NK-92 (cell line): Measurements from ENCODE around the gene FGF22.
"Not testable (repeated sequence)": the region's sequence is repeated elsewhere in the genome, so short reads cannot be mapped to it uniquely, and the experiment has no call there.

Source experiments
- DNase-seq: peaks from one replicate; lab custom pipeline; 2025; ENCODE audit not compliant: unreplicated experiment; lab: John Stamatoyannopoulos, UW

Gene FGF22

DNA sequence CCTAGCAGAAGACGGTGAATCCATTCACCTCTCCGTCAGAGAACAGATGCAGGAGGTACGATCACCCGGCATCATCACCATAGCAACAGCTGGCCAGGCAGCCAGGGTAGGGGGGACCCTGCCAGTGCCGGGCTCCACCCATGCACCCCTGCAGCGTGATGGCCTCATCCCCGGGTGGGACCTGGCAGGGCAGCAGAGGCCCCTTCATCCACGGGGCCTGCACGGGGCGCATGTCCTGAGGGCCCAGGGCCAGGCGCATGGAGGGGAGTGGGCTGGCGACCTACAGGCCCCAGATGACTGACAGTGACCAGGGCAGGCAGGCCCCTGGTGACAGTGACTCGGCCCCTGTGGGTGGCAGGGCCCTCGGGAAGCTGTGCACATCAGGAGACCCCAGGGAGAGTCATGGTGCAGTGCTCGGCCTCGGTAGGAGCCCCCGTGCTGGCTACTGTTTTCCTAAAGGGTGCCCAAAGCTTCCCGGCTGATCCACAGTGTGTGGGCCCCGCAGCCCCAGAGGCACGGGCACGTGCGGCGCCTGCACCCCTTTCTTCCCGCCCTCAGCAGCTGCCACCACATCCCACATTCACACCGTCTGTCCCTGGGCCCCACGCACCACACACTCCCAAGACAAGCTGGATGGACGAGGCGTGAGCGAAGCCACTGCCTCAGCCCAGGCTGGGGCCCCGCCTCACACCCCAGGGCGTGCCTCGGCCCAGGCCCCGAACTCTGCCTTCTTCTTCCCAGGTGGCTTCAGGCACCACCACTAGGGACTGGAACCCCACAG, 18.6 kb downstream of the FGF22 start:
- DNase-seq, result no peak

DNA sequence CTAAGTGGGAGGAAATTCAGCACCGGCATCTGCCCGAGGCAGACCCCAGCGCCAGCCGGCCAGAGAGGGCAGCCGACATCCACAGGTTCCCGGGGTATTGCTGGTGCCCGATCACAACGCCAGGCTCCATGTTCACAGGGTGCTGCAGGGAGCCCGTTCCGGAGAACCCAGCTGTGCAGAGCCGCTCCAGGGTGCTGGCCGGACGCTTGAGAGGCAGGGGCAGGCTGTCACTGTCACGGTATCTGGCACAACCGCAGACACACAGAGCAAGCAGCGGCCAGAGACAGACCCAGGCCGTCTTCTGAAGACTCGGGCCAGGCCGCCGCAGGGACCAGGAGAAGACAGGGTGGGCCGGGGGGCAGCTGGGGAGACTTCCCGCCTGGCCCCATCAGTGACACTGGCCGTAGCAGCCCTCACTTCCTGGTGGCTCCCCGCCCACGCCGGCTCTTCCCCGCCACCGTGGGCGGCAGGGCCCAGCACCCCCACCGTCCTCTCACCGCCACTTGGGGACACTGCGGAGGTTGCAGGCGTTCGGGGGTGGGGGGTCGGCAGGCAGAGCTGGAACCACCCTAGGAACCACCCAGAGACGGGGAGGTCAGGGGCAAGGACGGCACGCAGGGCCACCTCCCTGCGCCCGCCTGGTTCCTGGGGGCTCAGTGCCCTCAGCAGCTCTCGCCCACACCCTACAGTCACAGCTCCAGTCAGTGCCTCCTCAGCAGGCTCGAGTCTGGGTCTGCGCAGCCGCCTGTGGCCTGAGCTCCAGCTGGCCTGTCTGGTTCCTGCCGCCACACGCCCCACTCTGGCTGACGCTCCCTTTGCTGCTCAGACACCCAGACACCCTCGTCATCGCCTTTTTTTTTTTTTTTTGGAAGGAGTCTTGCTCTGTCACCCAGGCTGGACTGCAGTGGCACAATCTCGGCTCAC, 19.5 kb downstream of the FGF22 start:
- no peak for DNase-seq

DNA sequence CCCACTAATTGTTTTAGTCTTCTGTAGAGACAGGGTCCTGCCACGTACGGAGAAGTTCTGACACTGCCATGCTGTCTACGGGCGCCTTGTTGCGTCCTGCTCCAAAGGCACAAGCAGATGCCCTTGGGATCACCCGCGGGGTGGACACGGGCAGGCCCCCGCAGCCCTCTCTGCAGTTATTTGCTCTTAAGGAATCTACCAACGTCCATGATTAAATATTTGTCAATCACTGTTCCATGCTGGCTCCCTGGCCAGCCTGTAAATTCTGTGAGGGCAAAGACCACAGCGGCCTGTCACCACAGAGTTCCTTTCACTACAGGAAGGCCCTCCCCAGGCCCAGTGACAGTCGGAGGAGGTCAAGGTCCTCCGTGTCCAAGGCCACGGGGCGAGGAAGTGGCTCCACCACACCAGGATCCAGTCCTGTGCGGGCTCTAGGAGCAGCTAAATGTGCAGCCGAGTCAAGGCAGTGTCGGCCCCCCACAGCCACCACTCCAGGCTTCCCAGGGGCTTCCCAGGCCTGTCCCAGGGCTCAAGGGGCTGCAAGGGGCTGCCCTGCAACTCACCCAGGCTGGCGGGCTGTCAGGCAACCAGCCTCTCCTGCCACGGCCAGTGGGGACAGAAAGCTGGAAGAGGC, 21.2 kb downstream of the FGF22 start:
- DNase-seq, result no peak

DNA sequence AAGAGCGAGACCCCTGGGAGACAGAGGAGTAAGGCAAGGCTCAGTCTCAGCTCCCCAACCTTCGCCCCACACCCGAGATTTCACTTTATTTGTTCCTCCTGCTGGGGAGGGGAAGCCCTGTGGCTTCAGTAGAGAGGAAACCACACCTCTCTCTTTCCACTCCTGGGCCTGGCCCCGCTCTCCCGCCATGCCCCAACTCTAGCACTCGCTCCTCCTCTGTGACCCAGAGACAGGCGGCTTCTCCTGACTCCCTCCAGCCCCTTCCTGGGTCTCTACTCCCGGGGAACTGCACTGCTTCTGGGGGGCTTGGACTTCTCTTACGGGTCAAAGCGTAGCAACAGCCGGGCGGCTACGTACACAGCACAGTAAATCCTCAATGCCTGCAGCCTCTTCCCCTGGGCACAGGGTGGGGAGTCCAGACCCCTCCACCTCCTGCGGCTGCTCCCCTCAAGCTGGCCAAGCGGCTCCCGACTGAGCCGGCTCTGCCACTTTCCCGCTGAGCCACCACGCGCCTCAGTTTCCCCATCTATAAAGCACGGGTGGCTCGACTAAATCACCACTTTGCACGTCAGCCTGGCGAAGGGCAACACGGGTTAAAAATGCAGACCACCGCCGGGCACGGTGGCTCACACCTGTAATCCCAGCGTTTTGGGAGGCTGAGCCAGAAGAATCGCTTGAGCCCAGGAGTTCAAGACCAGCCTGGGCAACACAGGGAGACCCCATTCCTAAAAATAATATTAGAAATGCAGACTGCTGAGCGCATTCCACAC, 21.9 kb downstream of the FGF22 start:
- no peak for DNase-seq

DNA sequence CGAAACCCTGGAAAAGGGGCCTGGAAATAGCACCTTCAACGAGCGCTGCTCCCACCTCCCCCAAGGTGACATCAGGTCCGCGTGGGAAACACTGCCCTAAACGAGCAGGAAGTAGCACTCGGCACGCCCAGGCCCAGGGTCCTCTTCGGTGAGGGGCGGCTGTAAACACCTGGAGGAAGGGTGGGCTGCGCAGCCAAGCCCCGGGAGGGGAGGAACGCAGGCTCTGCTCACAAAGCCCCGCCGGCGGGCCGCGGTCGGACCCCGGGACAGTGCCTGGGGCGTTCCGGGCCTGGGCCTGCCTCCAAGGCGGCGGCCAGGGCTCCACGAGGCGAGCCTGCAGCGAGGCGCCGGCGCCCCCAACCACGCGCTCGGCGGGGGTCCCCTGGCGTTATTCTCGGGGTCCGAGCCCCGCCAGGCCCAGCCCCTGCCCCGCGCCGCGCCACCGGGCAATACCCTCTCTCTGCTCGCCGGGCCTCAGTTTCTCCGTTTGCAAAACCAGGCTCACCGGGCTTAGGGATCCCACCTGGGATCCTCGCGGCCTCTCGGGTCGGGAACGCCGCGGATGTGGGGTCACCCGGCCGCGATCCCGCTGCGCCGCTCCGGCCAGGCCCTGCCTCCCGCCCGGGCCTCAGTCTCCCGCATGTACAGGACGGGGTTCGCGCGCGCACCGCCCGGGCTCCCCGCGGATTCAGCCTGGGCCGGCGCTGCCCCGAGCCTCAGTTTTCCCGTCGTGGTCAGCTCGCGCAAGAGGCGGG, 22.7 kb downstream of the FGF22 start:
- no peak for DNase-seq

DNA sequence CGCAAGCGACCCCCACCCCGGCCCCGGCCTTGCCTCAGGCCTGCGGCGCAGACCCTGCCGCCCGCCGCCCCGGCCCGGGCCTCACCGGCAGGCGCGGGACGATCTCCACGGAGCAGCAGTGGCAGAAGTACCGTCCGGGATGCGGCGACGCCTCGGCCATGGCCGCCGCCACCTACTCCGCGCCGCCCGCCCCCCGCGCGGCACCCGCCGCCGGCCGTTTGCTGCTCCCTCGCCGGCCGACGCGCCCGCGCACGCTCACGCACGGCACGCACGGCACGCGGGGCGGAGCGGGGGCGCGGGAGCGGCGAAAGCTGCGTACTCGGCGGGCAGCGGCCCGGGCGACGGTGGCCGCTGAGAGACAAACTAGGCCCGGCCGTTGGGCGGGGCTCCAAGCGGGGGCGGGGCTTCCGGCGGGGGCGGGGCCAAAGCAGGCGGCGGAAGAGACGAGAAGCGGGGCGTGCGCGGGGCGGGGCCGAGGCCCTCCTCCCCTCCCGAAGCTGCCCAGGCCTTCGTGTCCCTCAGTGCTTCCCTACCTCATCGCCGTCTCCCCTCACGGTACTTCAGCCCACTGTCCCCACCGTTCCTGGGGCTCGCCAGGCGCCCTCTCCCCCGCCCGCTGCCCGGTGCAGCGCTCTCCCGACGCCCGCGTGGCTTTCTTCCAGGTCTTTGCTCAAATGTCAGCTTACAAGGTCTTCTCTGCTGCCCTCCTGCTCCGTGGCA, 23.4 kb downstream of the FGF22 start, which contains the start of gene RNF126:
Gene RNF126 (minus strand): TSS at position 253 of the 720 bp plus-strand sequence. CDS start 93 bp downstream, at position 160.
- peak; percentile 54 for DNase-seq

DNA sequence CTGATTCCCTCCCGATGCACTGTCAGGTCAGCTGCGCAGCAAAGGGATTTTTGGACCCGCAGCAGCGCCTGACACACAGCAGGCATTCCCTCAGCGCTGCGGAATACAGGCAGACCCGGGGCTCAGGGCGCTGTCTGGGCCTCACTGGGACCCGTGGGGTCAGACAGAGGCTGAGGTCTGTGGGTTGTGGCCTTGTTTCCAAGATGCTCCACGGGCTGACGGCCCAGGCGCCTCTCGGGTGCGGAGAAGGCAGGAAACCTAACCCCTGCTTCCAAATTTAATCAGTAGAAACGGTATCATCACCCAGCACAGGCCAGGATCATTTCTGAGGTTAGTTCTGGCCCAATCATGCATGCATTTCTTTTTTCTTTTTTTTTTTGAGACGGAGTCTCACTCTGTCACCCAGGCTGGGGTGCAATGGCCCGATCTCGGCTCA, 24.0 kb downstream of the FGF22 start:
- no peak for DNase-seq

DNA sequence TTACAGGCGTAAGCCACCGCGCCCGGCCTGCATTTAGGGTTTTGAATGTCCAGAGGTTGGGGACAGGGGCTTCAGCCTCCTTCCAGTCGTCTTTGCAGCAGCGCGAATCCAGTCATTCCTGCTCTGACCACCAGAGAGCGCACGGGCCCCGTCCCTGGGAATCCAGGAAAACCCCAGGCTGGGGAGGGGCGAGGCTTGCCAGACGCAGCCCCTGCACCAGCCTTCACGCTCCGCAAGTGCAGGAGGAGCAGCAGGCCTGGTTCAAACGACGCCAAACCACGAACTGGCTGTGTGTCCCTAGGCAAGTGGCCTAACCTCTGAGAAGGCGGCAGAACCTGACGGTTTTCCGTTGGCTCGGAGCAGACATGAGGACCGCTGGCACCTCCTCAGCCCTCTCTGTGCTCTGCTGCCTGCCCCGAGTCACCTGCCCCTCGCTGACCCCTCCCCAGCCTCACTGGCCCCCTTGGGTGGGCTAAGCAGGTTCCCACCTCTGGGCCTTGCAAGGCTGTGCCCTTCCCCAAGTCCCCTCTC, 25.3 kb downstream of the FGF22 start:
- DNase-seq, result no peak

DNA sequence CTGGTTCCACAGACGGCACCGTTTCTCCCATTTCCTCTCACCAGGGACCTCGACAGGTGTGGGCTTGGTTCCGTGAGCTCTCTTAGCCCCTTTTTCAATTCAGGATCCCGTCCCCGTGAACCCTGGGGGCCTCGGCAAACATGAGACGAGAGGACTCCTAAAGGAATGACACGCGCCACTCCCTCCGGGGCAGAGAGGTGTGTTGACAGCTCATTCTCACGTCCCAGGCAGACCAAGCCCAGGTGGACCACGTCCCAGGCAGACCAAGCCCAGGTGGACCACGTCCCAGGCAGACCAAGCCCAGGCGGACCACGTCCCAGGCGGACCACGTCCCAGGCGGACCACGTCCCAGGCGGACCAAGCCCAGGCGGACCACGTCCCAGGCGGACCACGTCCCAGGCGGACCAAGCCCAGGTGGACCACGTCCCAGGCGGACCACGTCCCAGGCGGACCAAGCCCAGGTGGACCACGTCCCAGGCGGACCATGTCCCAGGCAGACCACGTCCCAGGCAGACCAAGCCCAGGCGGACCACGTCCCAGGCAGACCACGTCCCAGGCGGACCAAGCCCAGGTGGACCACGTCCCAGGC, 27.4 kb downstream of the FGF22 start:
- not testable (repeated sequence) for DNase-seq

DNA sequence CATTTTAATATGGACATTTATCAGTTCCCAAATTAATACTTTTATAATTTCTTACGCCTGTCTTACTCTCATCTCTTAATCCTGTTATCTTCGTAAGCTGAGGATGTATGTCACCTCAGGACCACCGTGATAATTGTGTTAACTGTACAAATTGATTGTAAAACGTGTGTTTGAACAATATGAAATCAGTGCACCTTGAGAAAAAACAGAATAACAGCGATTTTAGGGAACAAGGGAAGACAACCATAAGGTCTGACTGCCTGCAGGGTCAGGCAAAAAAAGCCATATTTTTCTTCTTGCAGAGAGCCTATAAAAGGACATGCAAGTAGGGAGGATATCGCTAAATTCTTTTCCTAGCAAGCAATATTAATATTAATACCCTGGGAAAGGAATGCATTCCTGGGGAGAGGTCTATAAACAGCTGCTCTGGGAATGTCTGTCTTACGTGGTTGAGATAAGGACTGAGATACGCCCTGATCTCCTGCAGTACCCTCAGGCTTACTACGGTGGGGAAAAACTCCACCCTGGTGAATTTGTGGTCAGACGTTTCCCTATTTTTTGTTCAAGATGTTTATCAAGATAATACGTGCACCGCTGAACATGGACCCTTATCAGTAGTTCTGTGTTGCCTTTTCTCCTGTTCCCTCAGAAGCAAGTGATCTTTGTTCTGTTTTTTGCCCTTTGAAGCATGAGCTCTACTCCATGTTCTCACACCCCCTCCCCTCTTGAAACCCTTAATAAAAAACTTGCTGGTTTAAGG, 29.2 kb downstream of the FGF22 start:
- DNase-seq, result not testable (repeated sequence)

DNA sequence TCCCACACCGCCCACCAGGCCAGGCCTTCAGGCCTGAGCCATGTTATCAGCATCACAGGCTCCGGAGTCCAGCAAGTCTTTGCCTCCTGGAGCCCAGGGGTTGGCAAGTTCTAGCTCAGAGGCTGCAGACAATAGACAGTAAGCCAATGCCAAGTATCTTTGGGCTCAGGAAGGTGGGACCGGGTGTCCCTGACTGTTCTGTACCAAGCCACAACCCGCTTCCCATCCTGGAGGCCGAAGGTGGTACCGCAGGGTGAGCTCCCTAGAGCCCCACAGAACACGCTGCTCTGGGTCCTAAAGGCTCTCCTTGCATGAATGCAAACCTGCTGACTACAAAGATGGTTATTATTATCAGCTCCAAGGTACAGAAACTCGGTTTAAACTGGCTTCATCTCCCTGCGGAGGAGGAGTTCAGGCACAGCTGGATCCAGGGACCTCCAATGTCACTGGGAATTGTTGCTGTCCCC, 31.0 kb downstream of the FGF22 start:
- no peak for DNase-seq

DNA sequence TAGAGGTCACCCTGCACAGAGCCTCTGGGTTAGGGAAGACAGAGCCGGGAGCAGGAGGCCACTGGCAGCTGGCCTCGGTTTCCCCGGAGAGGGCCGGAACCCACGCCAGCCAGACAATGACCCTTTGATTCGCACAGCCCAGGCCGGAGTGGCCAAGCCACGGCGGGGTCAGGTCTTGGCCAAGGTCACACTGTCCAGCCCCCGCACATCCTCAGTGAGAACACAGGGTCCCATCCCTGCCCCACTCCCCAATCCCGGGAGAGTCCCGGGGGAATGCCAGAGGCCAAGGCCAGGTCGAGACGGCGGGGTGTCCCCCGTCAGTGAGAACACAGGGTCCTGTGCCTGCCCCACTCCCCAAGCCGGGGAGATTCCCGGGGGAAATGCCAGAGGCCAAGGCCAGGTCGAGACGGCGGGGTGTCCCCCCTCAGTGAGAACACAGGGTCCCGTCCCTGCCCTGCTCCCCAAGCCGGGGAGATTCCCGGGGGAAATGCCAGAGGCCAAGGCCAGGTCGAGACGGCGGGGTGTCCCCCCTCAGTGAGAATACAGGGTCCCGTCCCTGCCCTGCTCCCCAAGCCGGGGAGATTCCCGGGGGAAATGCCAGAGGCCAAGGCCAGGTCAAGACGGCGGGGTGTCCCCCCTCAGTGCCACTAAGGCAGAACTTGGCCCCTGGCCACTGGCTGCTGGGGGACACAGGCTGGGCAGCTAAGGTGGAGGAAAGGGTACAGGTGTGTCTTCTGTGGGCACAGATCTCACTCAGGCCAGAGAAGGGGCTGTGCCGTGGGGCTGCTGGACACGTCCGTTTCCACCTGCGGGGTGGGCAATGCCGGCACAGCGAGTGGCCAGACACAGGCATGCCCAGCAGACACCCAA, 34.8 kb downstream of the FGF22 start:
- no peak for DNase-seq

DNA sequence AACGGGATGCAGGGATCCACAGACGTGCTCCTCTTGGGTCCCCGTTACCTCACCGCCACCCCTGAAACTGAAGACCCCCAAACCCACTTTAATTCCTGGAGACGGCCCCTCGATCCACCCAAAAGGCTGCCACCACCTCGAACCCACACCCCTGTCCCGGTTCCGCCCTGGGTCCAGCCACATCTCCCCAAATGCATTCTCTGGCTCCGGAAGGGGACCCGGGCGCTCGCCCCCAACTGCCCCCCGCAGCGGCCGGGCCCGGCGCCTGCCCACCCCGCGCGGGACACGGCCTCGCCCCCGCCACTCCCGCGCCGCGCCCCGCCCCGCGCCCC, 36.3 kb downstream of the FGF22 start:
- no peak for DNase-seq

DNA sequence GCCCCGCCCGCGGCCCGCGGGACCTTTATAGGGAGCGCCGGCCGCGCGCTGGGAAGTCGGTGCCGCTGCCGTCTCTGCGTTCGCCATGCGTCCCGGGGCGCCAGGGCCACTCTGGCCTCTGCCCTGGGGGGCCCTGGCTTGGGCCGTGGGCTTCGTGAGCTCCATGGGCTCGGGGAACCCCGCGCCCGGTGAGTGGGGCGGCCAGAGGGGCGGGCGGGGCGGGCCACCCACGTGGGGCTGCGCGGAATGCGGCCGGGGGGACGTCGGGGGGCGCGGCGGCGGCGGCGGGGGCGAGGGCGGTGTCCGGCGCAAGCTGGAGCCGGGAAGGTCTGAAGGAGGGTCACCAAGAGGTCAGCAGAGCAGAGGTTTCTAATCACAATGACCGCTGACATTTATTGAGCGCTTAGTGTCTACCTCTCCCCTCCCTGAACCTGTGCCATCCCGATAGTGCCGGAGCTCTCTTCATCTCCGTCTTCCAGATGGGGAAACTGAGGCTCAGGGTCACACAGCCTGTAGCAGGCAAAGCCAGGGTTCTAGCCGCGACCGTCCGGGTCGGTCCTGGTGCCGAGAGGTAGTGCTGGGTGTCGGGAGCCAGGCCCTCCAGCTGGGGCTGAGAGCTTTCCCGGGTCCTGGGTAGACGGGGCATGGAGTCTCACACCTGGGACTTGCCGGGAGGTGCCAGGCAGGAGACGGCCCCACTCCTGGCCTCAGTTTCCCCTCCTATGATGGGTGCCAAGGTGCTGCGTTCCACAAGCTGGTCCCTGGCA, 36.8 kb downstream of the FGF22 start, which contains the start of gene FSTL3:
Gene FSTL3 (plus strand): TSS at position 54 of the 767 bp plus-strand sequence. CDS start 32 bp downstream, at position 86.
- DNase-seq, result no peak

DNA sequence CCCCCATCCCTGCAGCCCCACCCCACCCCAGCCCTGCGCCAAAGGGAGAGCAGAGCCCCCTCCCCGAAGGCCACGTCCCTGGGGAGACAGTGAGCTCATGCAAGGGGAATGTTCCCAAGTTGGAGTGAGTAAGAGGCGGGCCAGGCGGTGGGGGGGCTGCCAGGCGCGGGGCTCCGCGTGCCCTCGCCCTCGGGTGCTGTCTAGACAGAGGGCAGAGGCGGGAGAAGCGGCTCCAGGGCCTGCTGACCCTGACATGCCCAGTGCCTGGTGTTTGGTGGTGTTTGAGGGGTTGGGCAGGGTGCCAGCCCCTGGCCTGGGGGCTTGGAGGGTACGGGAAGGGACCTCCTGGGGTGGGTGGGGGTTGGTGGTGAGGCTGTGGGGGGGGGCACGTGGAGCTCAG, 37.5 kb downstream of the FGF22 start:
- DNase-seq, result no peak
